ENCODE results near the gene RPS6KL1.
A peak's percentile ranks its signal among the peaks of the same experiment; 100 is the strongest.

DNA sequence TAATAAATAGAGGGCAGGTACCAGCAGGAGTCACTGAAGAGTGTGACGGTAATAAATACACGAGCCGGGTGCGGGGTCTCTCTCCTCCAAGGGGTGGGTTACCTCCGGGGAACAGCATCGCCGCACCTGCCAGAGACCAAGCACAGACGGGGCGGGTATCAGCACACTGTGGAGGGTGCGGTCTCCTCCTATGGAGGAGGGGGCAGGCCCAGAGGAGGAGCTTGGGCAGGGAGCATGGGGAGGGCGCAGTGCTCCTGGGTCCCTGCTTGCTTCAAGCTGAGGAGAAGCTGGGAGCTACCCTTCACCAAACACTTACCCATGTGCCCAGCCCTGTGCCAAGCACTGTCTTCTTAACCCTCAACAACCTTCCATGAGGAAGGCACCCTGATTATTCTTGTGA is 19.5 kb upstream of the RPS6KL1 start:
- TF ChIP-seq POLR2A (IDR thresholded peaks at IDR 0.05; ENCODE audit: low read depth, low read length) (peak; percentile 19; the same call in 1 of the 2 replicates), POLR2AphosphoS5 (IDR thresholded peaks at IDR 0.05; ENCODE audit: low read depth, low read length) (0 out of 2 replicates have a peak, but pooled peaks have one; percentile 51)

Measured in GM12892 (cell line).